Neural cell (in vitro differentiated cells): ENCODE measurements around the gene SLC16A1. TPM values are rescaled to one million over a fixed set of nuclear protein-coding genes. Genes with fewer than 3 reads are reported as not detected.
"Not testable (repeated sequence)": the region's sequence is repeated elsewhere in the genome, so short reads cannot be mapped to it uniquely, and the experiment has no call there.

Experiments
- H2AFZ ChIP-seq: fragments of 200-600, 300-800 bp; sonication (generic), shearing (Covaris generic); 2 replicates; pipeline ENCODE4 v1.6.0; 2014; ENCODE audit warnings: low read depth, mild to moderate bottlenecking, antibody characterized with exemption, low read length, moderate library complexity
- H3F3A ChIP-seq: fragments of 200-600 bp; shearing (Covaris generic); 2 replicates; pipeline ENCODE4 v1.6.1; 2016; ENCODE audit warnings: mild to moderate bottlenecking, moderate library complexity, mixed read lengths, antibody characterized with exemption, low read length; ENCODE audit not compliant: insufficient read depth, poor library complexity, severe bottlenecking
- H3K27ac ChIP-seq: fragments of 200-600, 300-800 bp; sonication (generic), shearing (Covaris generic); 2 replicates; pipeline ENCODE4 v1.5.1; 2014; ENCODE audit warnings: mild to moderate bottlenecking, low read length, moderate library complexity
- H3K27me3 ChIP-seq: fragments of 300-800, 200-600 bp; sonication (generic), shearing (Covaris generic); 2 replicates; pipeline ENCODE4 v1.6.0; 2014; ENCODE audit warnings: mild to moderate bottlenecking, low read depth, low read length, moderate library complexity; ENCODE audit not compliant: insufficient read depth
- H3K36me3 ChIP-seq: fragments of 300-800, 200-600 bp; sonication (generic), shearing (Covaris generic); 2 replicates; pipeline ENCODE4 v1.5.1; 2014; ENCODE audit warnings: mild to moderate bottlenecking, antibody characterized with exemption, low read length, moderate library complexity; ENCODE audit not compliant: insufficient read depth
- H3K4me2 ChIP-seq: fragments of 300-800, 200-600 bp; sonication (generic), shearing (Covaris generic); 2 replicates; pipeline ENCODE4 v1.6.0; 2014; ENCODE audit warnings: mild to moderate bottlenecking, low read length
- H3K4me3 ChIP-seq: fragments of 300-800, 200-600 bp; sonication (generic), shearing (Covaris generic); 2 replicates; pipeline ENCODE4 v1.5.1; 2014; ENCODE audit warnings: mild to moderate bottlenecking, low read length, moderate library complexity
- H3K79me2 ChIP-seq: fragments of 200-600 bp; shearing (Covaris generic); replicated peaks from 2 replicates; pipeline ENCODE4 v1.6.0; 2014; ENCODE audit warnings: mild to moderate bottlenecking, low read length, moderate library complexity; ENCODE audit not compliant: insufficient read depth
- H3K9ac ChIP-seq: fragments of 300-800, 200-600 bp; sonication (generic), shearing (Covaris generic); 2 replicates; pipeline ENCODE4 v1.6.1; 2016; ENCODE audit warnings: mild to moderate bottlenecking, low read length, mixed read lengths
- H3K9me2 ChIP-seq: fragments of 200-600 bp; shearing (Covaris generic); 2 replicates; pipeline ENCODE4 v1.6.1; 2016; ENCODE audit warnings: mild to moderate bottlenecking, low read length, mixed read lengths; ENCODE audit not compliant: insufficient read depth
- H3K9me3 ChIP-seq: fragments of 200-600, 300-800 bp; sonication (generic), shearing (Covaris generic); 2 replicates; pipeline ENCODE4 v1.6.1; 2016; ENCODE audit warnings: mild to moderate bottlenecking, mixed run types, low read length, moderate library complexity, mixed read lengths
- H4K20me1 ChIP-seq: fragments of 200-600 bp; shearing (Covaris generic); 2 replicates; pipeline ENCODE4 v1.6.1; 2016; ENCODE audit warnings: mild to moderate bottlenecking, mixed run types; ENCODE audit not compliant: insufficient read depth
- EP300 ChIP-seq: fragments of 450-650 bp; conservative IDR thresholded peaks from 2 replicates; pipeline ENCODE4 v1.6.1; 2014; ENCODE audit warnings: antibody characterized with exemption, mild to moderate bottlenecking, moderate library complexity; ENCODE audit not compliant: poor library complexity, severe bottlenecking
- EZH2 ChIP-seq: fragments of 200-600, 300-800 bp; shearing (Covaris generic), sonication (generic); IDR thresholded peaks from 2 replicates; pipeline ENCODE4 v1.6.1; 2014; ENCODE audit warnings: antibody characterized with exemption, low read length, borderline replicate concordance, mild to moderate bottlenecking; ENCODE audit not compliant: insufficient read depth, poor library complexity, severe bottlenecking
- MXI1 ChIP-seq: fragments of 450-650 bp; conservative IDR thresholded peaks from 2 replicates; pipeline ENCODE4 v1.6.1; 2014; ENCODE audit warnings: antibody characterized with exemption, mild to moderate bottlenecking; ENCODE audit not compliant: poor library complexity, severe bottlenecking
- POLR2AphosphoS5 ChIP-seq: IDR thresholded peaks from 2 replicates; pipeline ENCODE4 v1.6.1; 2012
- RAD21 ChIP-seq: fragments of 450-650 bp; conservative IDR thresholded peaks from 2 replicates; pipeline ENCODE4 v1.6.1; 2014; ENCODE audit warnings: antibody characterized with exemption, mild to moderate bottlenecking, moderate library complexity
- SMC3 ChIP-seq: fragments of 450-650 bp; conservative IDR thresholded peaks from 2 replicates; pipeline ENCODE4 v1.6.1; 2014; ENCODE audit warnings: antibody characterized with exemption, mild to moderate bottlenecking, moderate library complexity; ENCODE audit not compliant: poor library complexity
- TAF1 ChIP-seq: IDR thresholded peaks from 2 replicates; pipeline ENCODE4 v1.6.1; 2012; ENCODE audit warnings: low read depth
- polyA plus RNA-seq: library from polyadenylated mRNA; depleted of rRNA; stranded (reverse); fragments of >200 nt; gene quantifications from 2 replicates; pipeline ENCODE4 v1.2.3, GENCODE V29; 2014
- TF ChIP-seq, protein P1 (sequence below): IDR thresholded peaks from 2 replicates; pipeline ENCODE4 v1.6.1; 2012; ENCODE audit warnings: borderline replicate concordance
- TF ChIP-seq, protein P2 (sequence below): fragments of 450-650 bp; IDR thresholded peaks from 2 replicates; pipeline ENCODE4 v1.5.1; 2014; ENCODE audit warnings: antibody characterized with exemption, mild to moderate bottlenecking, moderate library complexity; ENCODE audit not compliant: poor library complexity, severe bottlenecking

The SLC16A1 gene
- polyA plus RNA-seq, 1 donor from 2014 or later = 18.6 TPM

- Histone ChIP-seq H3K9me3 (no peaks in the 10 kb centered on the region), H3K9ac (no peak overlapping the region), H2AFZ (no peak overlapping the region), H3K79me2 (no peaks in the 10 kb centered on the region), H3K36me3 (no peaks in the 10 kb centered on the region), H3K4me2 (no peak overlapping the region), H3F3A (no peaks in the 10 kb centered on the region), H4K20me1 (no peaks in the 10 kb centered on the region), H3K4me3 (no peak overlapping the region), H3K27ac (no peak overlapping the region), H3K9me2 (no peaks in the 10 kb centered on the region), H3K27me3 (no peaks in the 10 kb centered on the region)
- TF ChIP-seq, protein P1, sequence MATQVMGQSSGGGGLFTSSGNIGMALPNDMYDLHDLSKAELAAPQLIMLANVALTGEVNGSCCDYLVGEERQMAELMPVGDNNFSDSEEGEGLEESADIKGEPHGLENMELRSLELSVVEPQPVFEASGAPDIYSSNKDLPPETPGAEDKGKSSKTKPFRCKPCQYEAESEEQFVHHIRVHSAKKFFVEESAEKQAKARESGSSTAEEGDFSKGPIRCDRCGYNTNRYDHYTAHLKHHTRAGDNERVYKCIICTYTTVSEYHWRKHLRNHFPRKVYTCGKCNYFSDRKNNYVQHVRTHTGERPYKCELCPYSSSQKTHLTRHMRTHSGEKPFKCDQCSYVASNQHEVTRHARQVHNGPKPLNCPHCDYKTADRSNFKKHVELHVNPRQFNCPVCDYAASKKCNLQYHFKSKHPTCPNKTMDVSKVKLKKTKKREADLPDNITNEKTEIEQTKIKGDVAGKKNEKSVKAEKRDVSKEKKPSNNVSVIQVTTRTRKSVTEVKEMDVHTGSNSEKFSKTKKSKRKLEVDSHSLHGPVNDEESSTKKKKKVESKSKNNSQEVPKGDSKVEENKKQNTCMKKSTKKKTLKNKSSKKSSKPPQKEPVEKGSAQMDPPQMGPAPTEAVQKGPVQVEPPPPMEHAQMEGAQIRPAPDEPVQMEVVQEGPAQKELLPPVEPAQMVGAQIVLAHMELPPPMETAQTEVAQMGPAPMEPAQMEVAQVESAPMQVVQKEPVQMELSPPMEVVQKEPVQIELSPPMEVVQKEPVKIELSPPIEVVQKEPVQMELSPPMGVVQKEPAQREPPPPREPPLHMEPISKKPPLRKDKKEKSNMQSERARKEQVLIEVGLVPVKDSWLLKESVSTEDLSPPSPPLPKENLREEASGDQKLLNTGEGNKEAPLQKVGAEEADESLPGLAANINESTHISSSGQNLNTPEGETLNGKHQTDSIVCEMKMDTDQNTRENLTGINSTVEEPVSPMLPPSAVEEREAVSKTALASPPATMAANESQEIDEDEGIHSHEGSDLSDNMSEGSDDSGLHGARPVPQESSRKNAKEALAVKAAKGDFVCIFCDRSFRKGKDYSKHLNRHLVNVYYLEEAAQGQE = no peak
These were observed 27.0 kb upstream of the SLC16A1 start for GRCh38 chr1:112982853-112983536.

- Histone ChIP-seq H3K79me2 (no peaks in the 10 kb centered on the region), H3K9me3 (no peaks in the 10 kb centered on the region), H3K9ac (no peak overlapping the region), H3K36me3 (no peaks in the 10 kb centered on the region), H3K9me2 (no peaks in the 10 kb centered on the region), H3K4me2 (no peak overlapping the region), H3K27me3 (no peaks in the 10 kb centered on the region), H3F3A (no peaks in the 10 kb centered on the region), H2AFZ (no peak overlapping the region), H3K27ac (no peak overlapping the region), H3K4me3 (no peak overlapping the region), H4K20me1 (no peaks in the 10 kb centered on the region)
- TF ChIP-seq TAF1 (no peak), MXI1 (no peak), POLR2AphosphoS5 (no peak), RAD21 (no peak), EZH2 (no peak), EP300 (no peak), SMC3 (no peak)
- TF ChIP-seq, protein P1 = no peak
- TF ChIP-seq, protein P2, sequence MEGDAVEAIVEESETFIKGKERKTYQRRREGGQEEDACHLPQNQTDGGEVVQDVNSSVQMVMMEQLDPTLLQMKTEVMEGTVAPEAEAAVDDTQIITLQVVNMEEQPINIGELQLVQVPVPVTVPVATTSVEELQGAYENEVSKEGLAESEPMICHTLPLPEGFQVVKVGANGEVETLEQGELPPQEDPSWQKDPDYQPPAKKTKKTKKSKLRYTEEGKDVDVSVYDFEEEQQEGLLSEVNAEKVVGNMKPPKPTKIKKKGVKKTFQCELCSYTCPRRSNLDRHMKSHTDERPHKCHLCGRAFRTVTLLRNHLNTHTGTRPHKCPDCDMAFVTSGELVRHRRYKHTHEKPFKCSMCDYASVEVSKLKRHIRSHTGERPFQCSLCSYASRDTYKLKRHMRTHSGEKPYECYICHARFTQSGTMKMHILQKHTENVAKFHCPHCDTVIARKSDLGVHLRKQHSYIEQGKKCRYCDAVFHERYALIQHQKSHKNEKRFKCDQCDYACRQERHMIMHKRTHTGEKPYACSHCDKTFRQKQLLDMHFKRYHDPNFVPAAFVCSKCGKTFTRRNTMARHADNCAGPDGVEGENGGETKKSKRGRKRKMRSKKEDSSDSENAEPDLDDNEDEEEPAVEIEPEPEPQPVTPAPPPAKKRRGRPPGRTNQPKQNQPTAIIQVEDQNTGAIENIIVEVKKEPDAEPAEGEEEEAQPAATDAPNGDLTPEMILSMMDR = no peak
These were observed 26.3 kb upstream of the SLC16A1 start for GRCh38 chr1:112982328-112982727.

DNA sequence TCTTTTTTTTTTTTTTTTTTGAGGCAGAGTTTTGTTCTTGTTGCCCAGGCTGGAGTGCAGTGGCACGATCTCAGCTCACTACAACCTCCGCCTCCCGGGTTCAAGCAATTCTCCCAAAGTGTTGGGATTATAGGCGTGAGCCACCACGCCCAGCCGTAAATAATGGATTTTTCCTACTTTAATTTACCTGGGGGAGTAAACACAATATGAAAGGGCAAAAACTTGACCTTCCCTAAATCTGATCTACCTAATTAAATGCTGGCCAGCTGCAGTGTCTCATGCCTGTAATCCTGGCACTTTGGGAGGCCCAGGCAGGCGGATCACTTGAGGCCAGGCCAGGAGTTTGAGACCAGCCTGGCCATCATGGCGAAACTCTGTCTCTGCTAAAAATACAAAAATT lies 25.8 kb upstream of the SLC16A1 start:
- H3K9ac ChIP-seq, H2AFZ ChIP-seq, H3F3A ChIP-seq, H3K4me2 ChIP-seq, H3K9me3 ChIP-seq, H3K36me3 ChIP-seq, H3K4me3 ChIP-seq, H3K27me3 ChIP-seq, H3K27ac ChIP-seq, H4K20me1 ChIP-seq, H3K79me2 ChIP-seq, H3K9me2 ChIP-seq: not testable (repeated sequence)
